ENCODE measurements around the gene TAF4B.
A peak's percentile ranks its signal among the peaks of the same experiment; 100 is the strongest.
"Not testable (repeated sequence)": the region's sequence is repeated elsewhere in the genome, so short reads cannot be mapped to it uniquely, and the experiment has no call there.

TAF4B gene

GRCh38 chr18:26226229-26227050 lies at the start of gene TAF4B:
Gene TAF4B, plus strand, starts transcription at chr18:26226445. Its CDS starts 489 bp downstream, at chr18:26226934.
- DNase-seq (ENCODE audit: low read depth) = peak; percentile 89

GRCh38 chr18:26181343-26181826 lies 44.9 kb upstream of the TAF4B start:
- no peak for DNase-seq (ENCODE audit: low read depth)

- DNase-seq (ENCODE audit: low read depth) = no peak
These were observed 42.7 kb upstream of the TAF4B start for GRCh38 chr18:26183395-26184112.

GRCh38 chr18:26185267-26185666 lies 41.0 kb upstream of the TAF4B start:
- DNase-seq (ENCODE audit: low read depth) = no peak

GRCh38 chr18:26190506-26190905 lies 35.7 kb upstream of the TAF4B start:
- DNase-seq (ENCODE audit: low read depth) = peak; percentile 4

- DNase-seq (ENCODE audit: low read depth) = no peak
These were observed 34.0 kb upstream of the TAF4B start for GRCh38 chr18:26192233-26192632.

- DNase-seq (ENCODE audit: low read depth) = no peak
These were observed 29.6 kb upstream of the TAF4B start for GRCh38 chr18:26196605-26197004.

- not testable (repeated sequence) for DNase-seq (ENCODE audit: low read depth)
These were observed 24.2 kb upstream of the TAF4B start for GRCh38 chr18:26202001-26202400.

GRCh38 chr18:26205318-26205717 lies 20.9 kb upstream of the TAF4B start:
- DNase-seq (ENCODE audit: low read depth) = no peak

- no peak for DNase-seq (ENCODE audit: low read depth)
These were observed 19.8 kb upstream of the TAF4B start for GRCh38 chr18:26206488-26206887.

GRCh38 chr18:26207937-26208336 lies 18.3 kb upstream of the TAF4B start:
- DNase-seq (ENCODE audit: low read depth) = no peak

- no peak for DNase-seq (ENCODE audit: low read depth)
These were observed 17.3 kb upstream of the TAF4B start for GRCh38 chr18:26208977-26209376.

GRCh38 chr18:26210147-26210546 lies 16.1 kb upstream of the TAF4B start:
- DNase-seq (ENCODE audit: low read depth) = no peak

- peak; percentile 7 for DNase-seq (ENCODE audit: low read depth)
These were observed 10.8 kb upstream of the TAF4B start for GRCh38 chr18:26215247-26215970.

- no peak for DNase-seq (ENCODE audit: low read depth)
These were observed 1.1 kb upstream of the TAF4B start for GRCh38 chr18:26225022-26225693.

GRCh38 chr18:26225915-26226228 lies 373 bp upstream of the TAF4B start:
- DNase-seq (ENCODE audit: low read depth) = no peak

GRCh38 chr18:26227051-26227670 lies 916 bp downstream of the TAF4B start:
- no peak for DNase-seq (ENCODE audit: low read depth)

- DNase-seq (ENCODE audit: low read depth) = no peak
These were observed 2.5 kb downstream of the TAF4B start for GRCh38 chr18:26228562-26229260.

- DNase-seq (ENCODE audit: low read depth) = no peak
These were observed 4.3 kb downstream of the TAF4B start for GRCh38 chr18:26230497-26230896.

GRCh38 chr18:26233208-26233607 lies 7.0 kb downstream of the TAF4B start:
- no peak for DNase-seq (ENCODE audit: low read depth)

- not testable (repeated sequence) for DNase-seq (ENCODE audit: low read depth)
These were observed 11.1 kb downstream of the TAF4B start for GRCh38 chr18:26237363-26237762.

All from activated T-helper 1 cell treated with Interleukin-2 at 50 U/mL for 16 hours (primary cell).